Activated B cell treated with CpG ODN at 0.5 μM for 24 hours (primary cell): ENCODE data around the gene GABRE. TPM values are rescaled to one million over a fixed set of nuclear protein-coding genes. Genes with fewer than 3 reads are reported as not detected.

ENCODE experiments used
- ATAC-seq: fragments of 200-7000 bp; cut with Tn5 transposase; one replicate; pipeline ENCODE4 v1.10.0; 2021; ENCODE audit warnings: low read depth, mild to moderate bottlenecking, moderate library complexity
- CTCF ChIA-PET: fragments of 350-600 bp; sonication (Branson Sonifier 250); formaldehyde crosslinking; loops from one replicate; lab custom pipeline; 2021; ENCODE audit warnings: antibody characterized with exemption; lab: Charles Lee
- POLR2A ChIA-PET: fragments of 350-600 bp; sonication (Branson Sonifier 250); formaldehyde crosslinking; loops from one replicate; lab custom pipeline; 2021; ENCODE audit warnings: antibody characterized with exemption; lab: Charles Lee
- DNase-seq: peaks from one replicate; pipeline ENCODE4 v3.0.0; 2022
- H3K27ac Mint-ChIP-seq: one replicate; pipeline ENCODE4 v1.8.0; 2020; ENCODE audit warnings: mixed read lengths
- H3K27me3 Mint-ChIP-seq: one replicate; pipeline ENCODE4 v1.8.0; 2021; ENCODE audit warnings: mixed read lengths
- H3K36me3 Mint-ChIP-seq: one replicate; pipeline ENCODE4 v1.8.0; 2021; ENCODE audit warnings: low read depth, mixed read lengths
- H3K4me1 Mint-ChIP-seq: one replicate; pipeline ENCODE4 v1.8.0; 2021; ENCODE audit warnings: mixed read lengths
- H3K4me3 Mint-ChIP-seq: one replicate; pipeline ENCODE4 v1.8.0; 2020; ENCODE audit warnings: mild to moderate bottlenecking, mixed read lengths
- H3K9me3 Mint-ChIP-seq: one replicate; pipeline ENCODE4 v1.8.0; 2020; ENCODE audit warnings: mixed read lengths
- CTCF ChIP-seq: fragments of 200-600 bp; IDR thresholded peaks from one replicate; pipeline ENCODE4 v1.8.0; 2022; ENCODE audit warnings: antibody characterized with exemption, mild to moderate bottlenecking
- intact Hi-C: fragments of 100-400 bp; cut with micrococcal nuclease; formaldehyde crosslinking; loops from one replicate; pipeline ENCODE4 v1.15.1; 2024
- total RNA-seq: library from RNA; stranded (reverse); gene quantifications from 2 replicates; pipeline ENCODE4 v1.2.3, GENCODE V29; 2022

Gene GABRE
- total RNA-seq, 1 donor from 2014 or later = not detected

- TF ChIP-seq CTCF = no peak
- ChIA-PET POLR2A (no interaction called here), CTCF (no interaction called here)
- no peaks in the 10 kb centered on the region for H3K36me3 Mint-ChIP-seq
- H3K27ac Mint-ChIP-seq = no peak overlapping the region
- no peak for DNase-seq
- no peak overlapping the region for H3K4me3 Mint-ChIP-seq
- peaks cover 15% of the 10 kb centered on the region for H3K27me3 Mint-ChIP-seq
- ATAC-seq = no peak
- H3K4me1 Mint-ChIP-seq = no peaks in the 10 kb centered on the region
- intact Hi-C loops = no loop called here
- no peaks in the 10 kb centered on the region for H3K9me3 Mint-ChIP-seq
Observed at GRCh38 chrX:151977923-151978322, 3.4 kb upstream of the GABRE start.

- peaks cover 17% of the 10 kb centered on the region for H3K27me3 Mint-ChIP-seq
- POLR2A ChIA-PET = no interaction called here
- ATAC-seq = no peak
- no peaks in the 10 kb centered on the region for H3K9me3 Mint-ChIP-seq
- TF ChIP-seq CTCF = no peak
- intact Hi-C loops = no loop called here
- H3K4me1 Mint-ChIP-seq = no peaks in the 10 kb centered on the region
- DNase-seq = no peak
- no peak overlapping the region for H3K27ac Mint-ChIP-seq
- CTCF ChIA-PET = no interaction called here
- H3K36me3 Mint-ChIP-seq = no peaks in the 10 kb centered on the region
- H3K4me3 Mint-ChIP-seq = no peak overlapping the region
Observed at GRCh38 chrX:151977009-151977408, 2.5 kb upstream of the GABRE start.

GRCh38 chrX:151975736-151976275, 1.3 kb upstream of the GABRE start:
- H3K36me3 Mint-ChIP-seq = no peaks in the 10 kb centered on the region
- ChIA-PET POLR2A (no interaction called here), CTCF (no interaction called here)
- no peaks in the 10 kb centered on the region for H3K4me1 Mint-ChIP-seq
- no peak overlapping the region for H3K4me3 Mint-ChIP-seq
- no peak for DNase-seq
- no peaks in the 10 kb centered on the region for H3K9me3 Mint-ChIP-seq
- TF ChIP-seq CTCF = no peak
- intact Hi-C loops = no loop called here
- ATAC-seq = no peak
- no peak overlapping the region for H3K27ac Mint-ChIP-seq
- peaks cover 17% of the 10 kb centered on the region for H3K27me3 Mint-ChIP-seq

- TF ChIP-seq CTCF = no peak
- H3K27me3 Mint-ChIP-seq = peaks cover 17% of the 10 kb centered on the region
- H3K36me3 Mint-ChIP-seq = no peaks in the 10 kb centered on the region
- H3K27ac Mint-ChIP-seq = no peak overlapping the region
- no peak for ATAC-seq
- no peak overlapping the region for H3K4me3 Mint-ChIP-seq
- no peak for DNase-seq
- POLR2A ChIA-PET = no interaction called here
- intact Hi-C loops = no loop called here
- H3K4me1 Mint-ChIP-seq = no peaks in the 10 kb centered on the region
- CTCF ChIA-PET = no interaction called here
- no peaks in the 10 kb centered on the region for H3K9me3 Mint-ChIP-seq
Observed at GRCh38 chrX:151975228-151975593, 735 bp upstream of the GABRE start.

- Mint-ChIP-seq H3K36me3 (no peaks in the 10 kb centered on the region), H3K27ac (no peak overlapping the region), H3K4me3 (no peak overlapping the region), H3K9me3 (no peaks in the 10 kb centered on the region), H3K27me3 (peaks cover 17% of the 10 kb centered on the region), H3K4me1 (no peaks in the 10 kb centered on the region)
- ChIA-PET CTCF (no interaction called here), POLR2A (no interaction called here)
- ATAC-seq (no peak), DNase-seq (no peak)
- intact Hi-C loops = no loop called here
- TF ChIP-seq CTCF = no peak
Observed at GRCh38 chrX:151973851-151974335, 583 bp downstream of the GABRE start.
